Tibial artery (tissue), 4 donors: ENCODE results near the gene RPL27A.

Experiments used
- DNase-seq, 2 donors: peaks; one replicate each; pipeline ENCODE4 v3.0.0-alpha.2; 2019
- H3K27ac ChIP-seq, 2 donors: fragments of 200-600 bp; sonication (generic) in 1 of 2; 1 replicate in 1 of 2; 2 replicates in 1 of 2; pipeline ENCODE4 v1.5.1; 2018 to 2019; ENCODE audit warnings: mild to moderate bottlenecking in 1 of 2
- H3K27me3 ChIP-seq, 2 donors: fragments of 200-600 bp; sonication (generic) in 1 of 2; one replicate each; pipeline versions ENCODE4 v1.5.1 to v1.6.0; 2016 to 2019
- H3K36me3 ChIP-seq, 3 donors: fragments of 200-600 bp; sonication (generic) in 2 of 3; one replicate each; pipeline ENCODE4 v1.5.1; 2016 to 2019; ENCODE audit warnings: mild to moderate bottlenecking in 2 of 3
- H3K4me1 ChIP-seq, 4 donors: fragments of 200-600 bp; sonication (generic) in 2 of 4; 1 replicate in 3 of 4; 2 replicates in 1 of 4; pipeline ENCODE4 v1.5.1; 2016 to 2019
- H3K4me3 ChIP-seq, 2 donors: fragments of 200-600 bp; sonication (generic) in 1 of 2; 1 replicate in 1 of 2; 2 replicates in 1 of 2; pipeline ENCODE4 v1.5.1; 2018 to 2019; ENCODE audit warnings: mild to moderate bottlenecking in 2 of 2
- H3K9me3 ChIP-seq, 3 donors: fragments of 200-600 bp; sonication (generic) in 1 of 3; one replicate each; pipeline ENCODE4 v1.5.1; 2016 to 2019
- intact Hi-C: fragments of 100-400 bp; cut with DNase I; formaldehyde crosslinking; loops from one replicate; pipeline ENCODE4 v1.15.0; 2023; ENCODE audit warnings: low total_unique reads
- TF ChIP-seq, protein P1 (sequence below), 2 experiments: fragments of 200-600 bp in 1 of 2; fragments of 450-650 bp in 1 of 2; IDR thresholded peaks; one replicate each; pipeline ENCODE4 v1.5.1; 2017 to 2019; ENCODE audit warnings: antibody characterized with exemption in 2 of 2, mild to moderate bottlenecking in 1 of 2, moderate library complexity in 1 of 2

The RPL27A gene

DNA sequence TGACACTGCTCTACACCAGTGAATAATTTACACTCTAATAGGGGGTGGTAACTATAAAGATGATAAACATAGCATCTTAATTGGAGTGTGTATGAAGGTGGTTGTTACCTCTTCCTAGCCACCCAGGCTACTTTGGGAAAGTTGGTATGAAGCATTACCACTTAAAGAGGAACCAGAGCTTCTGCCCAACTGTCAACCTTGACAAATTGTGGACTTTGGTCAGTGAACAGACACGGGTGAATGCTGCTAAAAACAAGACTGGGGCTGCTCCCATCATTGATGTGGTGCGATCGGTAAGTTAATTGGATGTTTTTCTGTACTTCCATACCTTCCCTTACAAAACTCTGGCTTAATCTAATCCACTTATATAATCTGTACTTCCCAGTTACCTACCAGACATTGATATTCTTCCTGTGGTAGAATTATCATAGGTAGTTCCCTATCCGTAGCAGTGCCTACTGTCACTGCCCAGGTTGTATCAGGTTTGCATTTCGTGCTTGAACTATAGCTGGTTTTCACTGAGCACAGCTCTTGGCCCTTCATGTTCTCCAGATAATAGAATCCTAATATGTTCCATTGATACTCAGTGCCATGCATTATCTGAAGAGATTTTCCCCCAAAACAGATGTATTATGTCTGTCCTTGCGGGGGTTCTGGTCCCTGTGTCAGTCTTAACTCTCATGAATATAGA lies 2.2 kb downstream of the RPL27A start:
- TF ChIP-seq, protein P1, sequence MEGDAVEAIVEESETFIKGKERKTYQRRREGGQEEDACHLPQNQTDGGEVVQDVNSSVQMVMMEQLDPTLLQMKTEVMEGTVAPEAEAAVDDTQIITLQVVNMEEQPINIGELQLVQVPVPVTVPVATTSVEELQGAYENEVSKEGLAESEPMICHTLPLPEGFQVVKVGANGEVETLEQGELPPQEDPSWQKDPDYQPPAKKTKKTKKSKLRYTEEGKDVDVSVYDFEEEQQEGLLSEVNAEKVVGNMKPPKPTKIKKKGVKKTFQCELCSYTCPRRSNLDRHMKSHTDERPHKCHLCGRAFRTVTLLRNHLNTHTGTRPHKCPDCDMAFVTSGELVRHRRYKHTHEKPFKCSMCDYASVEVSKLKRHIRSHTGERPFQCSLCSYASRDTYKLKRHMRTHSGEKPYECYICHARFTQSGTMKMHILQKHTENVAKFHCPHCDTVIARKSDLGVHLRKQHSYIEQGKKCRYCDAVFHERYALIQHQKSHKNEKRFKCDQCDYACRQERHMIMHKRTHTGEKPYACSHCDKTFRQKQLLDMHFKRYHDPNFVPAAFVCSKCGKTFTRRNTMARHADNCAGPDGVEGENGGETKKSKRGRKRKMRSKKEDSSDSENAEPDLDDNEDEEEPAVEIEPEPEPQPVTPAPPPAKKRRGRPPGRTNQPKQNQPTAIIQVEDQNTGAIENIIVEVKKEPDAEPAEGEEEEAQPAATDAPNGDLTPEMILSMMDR (IDR thresholded peaks at IDR 0.05), result no peak
- Histone ChIP-seq H3K27me3 (no peaks in the 10 kb centered on the region), H3K4me3 (no peak overlapping the region), H3K27ac (peak overlapping the region in 1 of 2 donors; percentile 91), H3K36me3 (peaks cover 27 to 38% (median 38%) of the 10 kb centered on the region in 3 donors), H3K4me1 (peaks cover 4 to 46% (median 31%) of the 10 kb centered on the region in 4 donors), H3K9me3 (no peaks in the 10 kb centered on the region)
- DNase-seq, result no peak
- intact Hi-C loops, result loop anchor here (5.0 to 10.0 kb wide), 2 partner anchors 128 to 280 kb away; partner anchors contain the start of gene TMEM9B

DNA sequence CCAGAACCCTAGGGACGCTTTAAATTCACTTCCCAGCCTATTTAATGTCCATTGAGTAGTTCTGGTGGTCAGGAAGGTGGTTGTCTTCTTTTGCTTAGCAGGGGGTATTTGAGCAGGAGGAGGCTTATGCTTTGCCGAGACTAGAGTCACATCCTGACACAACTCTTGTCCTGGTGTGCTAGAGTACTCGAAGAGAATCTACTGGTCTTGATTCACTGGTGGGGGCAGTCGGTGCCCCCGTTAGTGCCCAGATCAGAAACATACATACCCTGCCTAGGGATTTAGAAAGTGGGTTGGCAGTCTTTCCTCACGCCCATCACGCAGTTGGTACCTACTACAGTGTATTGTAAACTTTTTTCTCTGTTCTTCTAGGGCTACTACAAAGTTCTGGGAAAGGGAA lies 2.7 kb downstream of the RPL27A start:
- TF ChIP-seq, protein P1 (IDR thresholded peaks at IDR 0.05), result no peak
- intact Hi-C loops, result loop anchor here (10.0 kb wide), 1 partner anchor 279 kb away; the partner anchor contains the start of gene TMEM9B

DNA sequence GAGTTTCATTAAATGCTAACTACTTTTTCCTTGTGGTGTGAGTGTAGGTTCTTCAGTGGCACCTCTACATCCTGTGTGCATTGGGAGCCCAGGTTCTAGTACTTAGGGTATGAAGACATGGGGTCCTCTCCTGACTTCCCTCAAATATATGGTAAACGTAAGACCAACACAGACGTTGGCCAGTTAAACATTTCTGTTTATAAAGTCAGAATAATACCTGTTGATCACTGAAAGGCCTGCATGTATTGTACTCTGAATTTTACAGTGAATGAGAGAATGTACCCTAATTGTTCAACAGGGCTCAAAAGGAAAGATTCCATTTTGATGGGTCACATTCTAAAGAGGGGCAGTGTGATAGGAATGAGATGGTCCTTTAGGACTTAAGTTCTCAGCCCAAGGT lies 3.2 kb downstream of the RPL27A start:
- no peak overlapping the region for H3K27ac ChIP-seq
- H3K9me3 ChIP-seq, result no peaks in the 10 kb centered on the region
- DNase-seq, result no peak
- H3K4me1 ChIP-seq, result peaks cover 4 to 49% (median 32%) of the 10 kb centered on the region in 4 donors
- H3K36me3 ChIP-seq, result peaks cover 27 to 38% (median 38%) of the 10 kb centered on the region in 3 donors
- H3K27me3 ChIP-seq, result no peaks in the 10 kb centered on the region
- TF ChIP-seq, protein P1 (IDR thresholded peaks at IDR 0.05), result no peak
- intact Hi-C loops, result loop anchor here (10.0 kb wide), 1 partner anchor 279 kb away; the partner anchor contains the start of gene TMEM9B
- H3K4me3 ChIP-seq, result no peak overlapping the region

More for the DNA sequence above, 2.7 kb downstream of the RPL27A start:
- Histone ChIP-seq H3K9me3 (no peaks in the 10 kb centered on the region), H3K36me3 (peaks cover 27 to 38% (median 38%) of the 10 kb centered on the region in 3 donors), H3K27me3 (no peaks in the 10 kb centered on the region), H3K27ac (no peak overlapping the region), H3K4me3 (no peak overlapping the region), H3K4me1 (peaks cover 4 to 49% (median 32%) of the 10 kb centered on the region in 4 donors)
- no peak for DNase-seq

DNA sequence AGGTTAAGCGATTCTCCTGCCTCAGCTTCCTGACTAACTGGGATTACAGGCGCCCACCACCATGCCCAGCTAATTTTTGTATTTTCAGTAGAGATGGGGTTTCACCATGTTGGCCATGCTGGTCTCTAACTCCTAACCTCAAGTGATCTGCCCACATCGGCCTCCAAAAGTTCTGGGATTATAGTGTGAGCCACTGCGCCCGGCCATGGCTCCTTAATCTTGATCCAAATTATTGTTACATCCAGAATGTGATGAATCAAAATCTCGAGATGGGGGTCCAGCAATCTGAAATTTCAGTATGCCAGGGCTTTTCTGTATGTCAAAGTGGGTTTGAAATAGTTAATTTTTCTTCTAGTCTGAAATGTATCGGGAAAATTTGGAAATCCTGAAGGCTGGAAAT lies 3.7 kb downstream of the RPL27A start:
- Histone ChIP-seq H3K36me3 (peaks cover 27 to 41% (median 38%) of the 10 kb centered on the region in 3 donors), H3K4me3 (no peak overlapping the region), H3K4me1 (peaks cover 4 to 48% (median 32%) of the 10 kb centered on the region in 4 donors), H3K27ac (no peak overlapping the region), H3K27me3 (no peaks in the 10 kb centered on the region), H3K9me3 (no peaks in the 10 kb centered on the region)
- DNase-seq, result no peak
- intact Hi-C loops, result loop anchor here (10.0 kb wide), 1 partner anchor 278 kb away; the partner anchor contains the start of gene TMEM9B
- TF ChIP-seq, protein P1 (IDR thresholded peaks at IDR 0.05), result no peak

DNA sequence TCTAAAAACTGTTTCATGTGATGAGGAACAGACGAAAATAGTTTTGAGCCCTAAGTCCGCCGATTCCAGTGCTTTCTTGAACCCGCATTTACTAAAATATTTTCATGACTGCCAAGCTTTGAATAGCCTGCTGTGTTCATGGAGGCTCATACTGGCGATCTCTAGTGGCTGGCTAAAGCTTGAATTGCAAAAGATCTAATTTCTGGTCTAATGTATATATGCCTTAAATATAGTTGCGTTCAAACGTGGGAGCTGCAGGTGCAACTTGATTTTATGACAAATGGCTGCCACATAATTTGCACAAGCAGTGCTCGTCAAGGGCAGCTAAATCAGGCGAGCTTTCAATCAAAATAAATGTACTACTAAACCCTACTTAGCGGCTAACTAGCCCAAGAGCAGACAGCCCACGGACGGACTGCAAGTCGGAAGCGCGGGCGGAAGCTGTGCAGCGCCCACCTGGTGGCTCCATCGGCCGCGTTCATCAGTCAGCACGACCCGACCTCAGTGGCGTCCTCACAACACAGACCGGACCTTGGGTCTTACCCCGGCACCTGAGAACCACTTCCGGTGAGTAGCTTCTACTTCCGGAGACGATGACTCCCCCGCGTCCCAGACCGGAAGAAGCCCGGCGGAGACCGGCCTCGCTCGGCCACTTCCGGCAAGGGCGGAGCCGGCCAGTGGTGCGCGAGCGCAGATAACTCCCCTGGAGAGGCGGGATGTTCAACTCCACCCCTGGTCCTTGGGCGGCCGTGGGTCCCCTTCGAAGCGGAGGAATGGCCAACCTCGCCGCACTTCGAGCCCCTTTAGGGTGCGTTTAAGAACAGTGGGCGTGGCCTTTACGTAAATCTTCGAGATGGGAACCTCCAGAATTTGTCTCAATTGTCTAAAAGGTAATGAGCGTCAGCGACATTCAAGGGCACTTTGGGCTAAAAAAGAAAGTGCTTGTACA lies 6.1 kb downstream of the RPL27A start:
- H3K4me1 ChIP-seq, result peaks cover 3 to 43% (median 24%) of the 10 kb centered on the region in 4 donors
- intact Hi-C loops, result loop anchor here (10.0 kb wide), 1 partner anchor 276 kb away; the partner anchor contains the start of gene TMEM9B
- H3K27ac ChIP-seq, result peak overlapping the region; percentile 71 to 79
- no peaks in the 10 kb centered on the region for H3K27me3 ChIP-seq
- peak overlapping the region; percentile 57 to 60 for H3K4me3 ChIP-seq
- H3K9me3 ChIP-seq, result no peaks in the 10 kb centered on the region
- DNase-seq, result peak; percentile 90 to 97
- TF ChIP-seq, protein P1 (IDR thresholded peaks at IDR 0.05), result peak in 1 of 2 experiments; percentile 21
- H3K36me3 ChIP-seq, result peaks cover 49 to 64% (median 58%) of the 10 kb centered on the region in 3 donors
